GM21528 (cell line): ENCODE results near the gene PRPF31.
A peak's percentile ranks its signal among the peaks of the same experiment; 100 is the strongest.

Experiments used
- ATAC-seq: cut with Tn5 transposase; IDR thresholded peaks from one replicate; pipeline ENCODE4 v1.9.1; 2021; ENCODE audit warnings: mild to moderate bottlenecking, moderate library complexity; ENCODE audit not compliant: unreplicated experiment, low FRiP score

Gene PRPF31

DNA sequence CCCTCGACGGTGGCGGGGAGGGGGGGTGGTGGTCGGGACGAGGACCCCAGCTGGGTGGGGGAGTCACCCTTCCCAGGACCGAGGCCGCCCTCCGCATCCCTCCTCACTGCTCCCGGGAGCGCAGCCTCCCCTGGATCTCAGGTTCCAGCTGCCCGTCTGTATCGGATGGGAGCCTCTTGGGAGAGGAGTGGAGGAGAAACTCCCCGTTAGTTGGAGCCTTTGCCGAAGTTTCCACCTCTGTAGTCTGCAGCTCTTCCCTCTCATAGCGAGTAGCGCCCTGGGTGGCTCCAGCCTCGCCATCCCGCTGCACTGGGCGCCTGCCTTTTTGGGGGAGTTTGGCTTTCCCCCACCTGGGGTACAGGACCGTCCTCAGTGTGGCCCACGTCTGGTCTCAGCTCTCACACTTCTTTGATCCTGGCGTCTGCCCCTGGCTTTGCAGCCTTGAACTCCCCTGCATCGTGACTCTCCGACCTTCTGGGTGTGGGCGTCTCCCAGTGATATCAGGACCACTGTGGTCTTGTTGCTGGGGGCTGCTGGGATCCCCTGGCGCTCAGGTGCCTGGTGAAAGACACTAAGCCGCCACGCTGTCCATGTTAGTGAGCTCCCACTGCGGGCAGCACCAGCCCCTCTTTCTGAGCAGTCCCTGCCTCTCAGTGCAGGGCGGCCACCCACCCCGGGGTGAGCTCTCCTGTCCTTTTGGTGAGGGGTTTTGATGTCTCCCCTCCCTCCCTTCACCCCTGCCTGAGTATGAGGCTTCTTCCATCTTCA, 23.1 kb downstream of the PRPF31 start:
- no peak for ATAC-seq

DNA sequence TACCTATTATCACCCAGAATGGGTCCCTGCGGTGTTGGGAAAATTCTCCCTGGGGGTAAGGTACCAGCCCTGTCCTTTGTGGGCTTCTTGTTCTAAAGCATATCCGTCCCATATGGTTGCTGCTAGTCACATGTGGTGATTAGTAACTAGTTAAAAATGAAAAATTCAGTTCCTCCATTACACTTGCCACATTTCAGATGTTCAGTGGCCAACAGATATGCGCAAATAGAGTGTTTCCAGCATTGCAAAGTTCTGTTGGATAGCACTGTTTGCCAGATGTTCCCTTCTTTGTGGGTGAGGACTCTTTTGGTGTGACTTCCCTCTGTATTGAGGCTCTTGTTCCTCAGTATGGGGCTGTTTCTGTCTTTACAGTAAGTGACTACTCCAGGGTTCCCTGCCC, 25.8 kb downstream of the PRPF31 start:
- no peak for ATAC-seq

DNA sequence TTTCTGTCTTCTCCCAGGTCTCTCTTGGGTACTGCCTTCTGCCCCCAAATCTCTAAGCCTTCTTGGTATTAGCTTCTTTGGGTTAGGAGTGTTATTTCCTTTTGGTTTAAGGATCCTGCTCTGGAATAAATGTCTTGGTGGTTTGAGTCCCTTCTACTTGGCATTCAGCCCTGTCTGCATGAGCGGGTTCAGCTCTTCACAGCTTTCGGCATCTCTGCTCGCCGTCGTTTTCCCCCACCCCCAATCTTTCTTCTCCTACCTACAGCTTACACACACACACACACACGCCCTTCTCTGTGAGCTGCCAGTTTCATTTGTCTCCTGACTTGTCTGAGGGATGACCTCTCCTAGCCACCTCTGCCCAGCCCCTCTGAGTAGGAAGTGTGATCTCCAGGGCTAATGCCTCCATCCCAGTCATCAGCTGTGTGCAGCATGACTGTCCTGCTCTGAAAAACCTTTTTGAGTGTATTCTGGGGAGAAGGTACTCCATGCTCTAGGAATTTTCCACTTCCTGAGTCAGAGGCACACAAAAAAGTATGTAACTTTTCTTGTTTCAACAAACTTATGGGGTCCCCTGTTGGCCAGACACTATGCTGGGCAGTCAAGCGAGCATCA, 26.7 kb downstream of the PRPF31 start:
- ATAC-seq: no peak

DNA sequence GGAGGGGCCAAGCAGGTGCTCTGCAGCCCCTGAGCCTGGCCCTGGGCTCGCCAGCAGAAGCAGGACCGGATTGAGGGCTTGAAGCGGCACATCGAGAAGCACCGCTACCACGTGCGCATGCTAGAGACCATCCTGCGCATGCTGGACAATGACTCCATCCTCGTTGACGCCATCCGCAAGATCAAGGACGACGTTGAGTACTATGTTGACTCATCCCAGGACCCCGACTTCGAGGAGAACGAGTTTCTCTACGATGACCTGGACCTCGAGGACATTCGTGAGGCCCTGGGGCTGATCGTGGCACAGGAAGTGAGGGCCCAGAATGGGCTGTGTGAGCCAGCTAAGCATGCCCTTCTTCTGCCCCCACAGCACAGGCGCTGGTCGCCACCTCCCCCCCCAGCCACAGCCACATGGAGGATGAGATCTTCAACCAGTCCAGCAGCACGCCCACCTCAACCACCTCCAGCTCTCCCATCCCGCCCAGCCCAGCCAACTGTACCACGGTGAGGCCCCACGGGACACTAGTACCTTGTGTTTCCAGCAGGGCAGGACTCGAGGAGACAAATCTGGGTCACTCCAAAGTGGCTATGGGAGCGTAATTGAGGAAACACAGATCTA, 30.1 kb downstream of the PRPF31 start:
- no peak for ATAC-seq

DNA sequence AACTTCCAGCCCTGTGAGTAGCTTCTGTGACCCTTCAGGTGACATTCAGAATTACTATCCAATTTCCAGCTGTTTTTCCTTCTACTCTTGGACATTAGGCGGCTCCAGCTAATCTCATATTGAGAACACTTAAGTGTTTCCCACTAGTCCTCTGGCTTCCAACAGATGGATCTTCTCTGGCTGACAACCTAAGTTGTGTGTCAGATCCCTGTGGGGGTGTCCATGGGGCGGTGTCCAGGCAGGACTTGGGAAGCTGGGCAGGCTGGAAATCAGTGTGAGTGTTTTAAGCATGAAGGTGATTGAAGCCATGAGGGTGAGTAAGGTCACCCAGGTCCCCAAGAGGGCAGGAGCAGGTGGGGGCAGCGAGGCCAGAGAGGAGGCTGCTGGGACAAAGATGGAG, 32.1 kb downstream of the PRPF31 start:
- no peak for ATAC-seq

DNA sequence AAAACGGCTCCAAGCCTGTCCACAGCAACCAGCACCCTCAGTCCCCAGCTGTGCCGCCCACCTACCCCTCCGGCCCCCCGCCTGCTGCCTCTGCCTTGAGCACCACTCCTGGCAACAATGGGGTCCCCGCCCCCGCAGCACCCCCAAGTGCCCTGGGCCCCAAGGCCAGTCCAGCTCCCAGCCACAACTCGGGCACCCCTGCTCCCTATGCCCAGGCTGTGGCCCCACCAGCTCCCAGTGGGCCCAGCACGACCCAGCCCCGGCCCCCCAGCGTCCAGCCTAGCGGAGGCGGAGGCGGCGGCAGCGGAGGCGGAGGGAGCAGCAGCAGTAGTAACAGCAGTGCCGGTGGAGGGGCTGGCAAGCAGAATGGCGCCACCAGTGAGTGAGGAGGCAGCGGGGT, 32.6 kb downstream of the PRPF31 start:
- ATAC-seq: no peak

DNA sequence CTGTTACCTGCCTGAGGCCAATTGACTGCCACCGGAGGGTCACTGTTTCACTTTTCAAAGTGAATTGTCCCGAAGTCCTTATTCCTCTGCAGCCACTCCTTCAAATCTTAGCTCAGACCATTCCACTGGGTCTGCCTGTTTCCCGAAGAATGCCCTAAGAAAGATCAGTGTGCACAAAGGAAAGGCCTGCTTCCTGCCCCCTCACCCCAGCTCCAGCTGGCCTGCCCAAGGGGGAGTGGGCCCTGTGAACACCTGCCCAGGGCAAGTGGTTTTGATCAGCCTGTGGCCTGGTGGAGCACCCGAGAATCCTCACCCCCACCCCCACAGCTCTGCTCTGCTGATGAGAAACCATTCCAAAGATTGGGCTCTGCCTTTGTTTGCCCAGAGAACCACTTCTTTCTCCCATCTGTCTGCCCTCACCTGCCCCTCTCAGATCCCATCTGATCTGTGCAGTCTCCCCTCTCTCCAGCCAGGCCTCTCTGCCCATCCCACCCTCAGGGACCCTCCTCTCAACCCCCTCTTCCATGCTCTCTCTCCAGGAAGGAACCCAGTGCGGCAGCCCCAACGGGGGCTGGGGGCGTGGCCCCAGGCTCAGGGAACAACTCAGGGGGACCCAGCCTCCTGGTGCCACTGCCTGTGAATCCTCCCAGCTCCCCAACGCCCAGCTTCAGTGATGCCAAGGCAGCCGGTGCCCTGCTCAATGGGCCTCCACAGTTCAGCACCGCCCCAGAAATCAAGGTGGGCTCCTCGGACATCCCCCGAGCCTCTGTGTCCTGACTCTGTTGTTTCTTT, 33.7 kb downstream of the PRPF31 start:
- ATAC-seq: no peak

DNA sequence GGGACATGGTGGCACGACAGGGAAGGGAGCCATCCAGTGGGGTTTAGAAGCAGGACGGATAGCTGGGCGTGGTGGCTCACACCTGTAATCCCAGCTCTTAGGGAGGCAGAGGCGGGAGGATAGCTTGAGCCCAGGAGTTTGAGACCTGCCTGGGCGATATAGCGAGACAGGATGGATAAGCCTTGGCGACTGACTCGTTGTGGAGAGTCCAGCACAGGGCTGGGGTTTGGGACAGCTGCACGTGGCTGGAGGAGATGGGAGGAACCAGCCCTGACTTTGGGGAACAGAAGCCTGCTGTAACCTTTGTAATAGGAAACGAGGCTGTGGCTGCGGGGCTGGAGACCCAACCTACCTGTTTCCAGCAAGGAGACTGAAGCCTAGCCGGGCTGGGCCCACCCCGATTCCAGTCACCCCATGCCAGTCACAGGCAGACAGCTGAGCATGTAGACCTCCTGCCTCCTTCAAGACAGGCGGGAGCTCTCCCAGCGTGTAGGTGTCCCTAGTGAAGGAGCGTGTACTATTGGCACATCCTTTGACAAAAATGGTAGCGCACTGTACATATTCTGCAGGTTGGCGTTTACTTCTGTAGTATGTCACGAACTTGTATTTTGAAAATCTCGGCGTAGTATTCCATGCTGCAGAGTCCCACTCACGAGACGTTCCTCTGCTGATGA, 35.9 kb downstream of the PRPF31 start:
- ATAC-seq: no peak

DNA sequence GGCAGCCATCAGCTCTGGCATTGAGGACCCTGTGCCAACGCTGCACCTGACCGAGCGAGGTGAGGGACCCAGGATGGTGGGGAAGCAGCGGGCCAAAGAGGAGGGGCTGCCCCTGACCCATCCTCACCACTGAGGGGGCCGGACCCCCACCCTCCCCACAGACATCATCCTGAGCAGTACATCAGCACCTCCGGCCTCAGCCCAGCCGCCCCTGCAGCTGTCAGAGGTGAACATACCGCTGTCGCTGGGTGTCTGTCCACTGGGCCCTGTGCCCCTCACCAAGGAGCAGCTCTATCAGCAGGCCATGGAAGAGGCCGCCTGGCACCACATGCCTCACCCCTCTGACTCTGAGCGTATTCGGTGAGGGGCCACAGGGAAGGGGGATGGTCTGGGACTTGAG, 36.7 kb downstream of the PRPF31 start:
- no peak for ATAC-seq

DNA sequence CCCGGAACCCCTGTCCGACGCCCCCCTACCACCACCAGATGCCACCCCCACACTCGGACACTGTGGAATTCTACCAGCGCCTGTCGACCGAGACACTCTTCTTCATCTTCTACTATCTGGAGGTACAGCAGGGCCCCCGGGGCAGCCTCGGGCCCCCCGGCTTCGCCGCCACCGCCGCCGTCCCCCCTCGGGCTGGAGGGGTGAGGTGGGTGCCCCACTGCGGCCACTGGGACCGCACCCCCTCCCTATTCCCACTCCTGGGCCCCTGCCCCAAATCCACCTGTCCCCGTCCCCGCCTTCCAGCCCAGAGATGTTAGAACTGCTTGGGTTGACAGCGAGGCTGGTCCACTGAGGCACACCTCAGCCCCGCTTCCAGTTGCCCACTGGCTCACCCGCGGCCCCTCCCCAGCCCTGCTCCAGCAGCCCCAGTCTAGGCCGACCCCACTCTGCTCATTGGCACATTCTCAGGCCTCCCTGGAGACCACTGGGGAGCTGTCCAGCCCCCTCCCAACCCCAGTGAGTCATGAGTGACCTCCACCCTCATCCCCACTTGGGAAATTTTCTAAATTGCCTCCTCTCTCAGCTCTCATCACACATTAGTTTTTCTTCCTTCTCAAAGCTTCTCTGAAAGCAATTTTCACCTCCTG, 37.4 kb downstream of the PRPF31 start:
- ATAC-seq: no peak

DNA sequence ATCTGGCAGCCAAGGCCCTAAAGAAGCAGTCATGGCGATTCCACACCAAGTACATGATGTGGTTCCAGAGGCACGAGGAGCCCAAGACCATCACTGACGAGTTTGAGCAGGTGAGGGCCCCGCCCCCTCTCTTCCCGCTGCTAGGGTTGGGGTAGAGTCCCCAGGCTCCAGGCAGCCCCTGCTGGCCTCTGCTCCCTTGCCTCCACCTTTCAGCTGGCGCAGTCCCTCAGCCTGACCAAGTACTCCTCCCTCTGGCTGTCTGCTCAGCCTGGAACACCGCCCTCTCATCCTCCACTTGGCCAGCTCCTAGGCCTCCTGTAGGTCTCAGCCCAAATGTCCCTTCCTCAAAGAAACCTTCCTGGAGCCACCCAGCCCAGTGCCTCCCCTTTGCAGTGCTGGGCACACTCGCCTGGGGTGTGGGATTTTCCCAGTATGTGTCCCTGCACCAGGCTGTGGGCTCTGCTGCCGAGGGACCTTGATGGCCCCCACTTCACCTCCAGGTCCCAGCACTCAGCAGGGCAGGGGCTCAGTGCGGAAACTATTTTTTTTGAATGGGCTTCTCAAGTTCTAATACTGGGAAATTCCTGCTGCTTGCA, 38.3 kb downstream of the PRPF31 start:
- no peak for ATAC-seq

DNA sequence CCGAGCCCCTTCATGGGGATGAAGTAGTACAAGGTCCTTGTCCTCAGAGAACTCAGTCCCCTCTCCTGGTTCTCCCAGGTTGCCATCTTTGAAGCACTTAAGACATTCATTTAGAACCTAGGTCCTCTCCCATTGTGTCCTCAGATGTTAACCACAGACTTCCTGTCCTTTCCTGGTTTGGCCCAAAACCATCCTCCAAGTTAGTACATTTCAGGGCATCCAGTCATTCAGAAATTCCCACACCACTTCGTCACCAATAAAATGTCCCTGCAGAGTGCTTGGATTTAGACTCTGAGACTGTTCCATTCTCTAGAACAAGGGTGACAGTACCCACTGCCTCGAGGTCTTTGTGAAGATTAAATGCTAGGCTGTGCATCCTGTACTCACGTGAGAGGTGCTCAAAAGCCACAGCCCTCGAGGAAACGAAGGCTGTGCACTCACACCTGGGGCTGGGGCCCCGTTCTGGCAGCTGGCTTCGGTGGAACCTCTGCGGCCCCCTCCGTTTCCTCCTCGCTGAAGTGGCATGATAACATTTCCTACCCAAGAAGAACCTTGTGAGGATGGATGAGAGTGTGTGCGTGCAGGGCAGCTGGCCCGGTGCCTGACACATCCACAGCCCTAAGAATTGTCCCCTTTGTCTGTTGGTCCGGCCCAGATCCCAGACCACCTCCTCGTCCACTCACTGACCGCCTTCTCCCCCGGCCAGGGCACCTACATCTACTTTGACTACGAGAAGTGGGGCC, 39.2 kb downstream of the PRPF31 start:
- no peak for ATAC-seq

DNA sequence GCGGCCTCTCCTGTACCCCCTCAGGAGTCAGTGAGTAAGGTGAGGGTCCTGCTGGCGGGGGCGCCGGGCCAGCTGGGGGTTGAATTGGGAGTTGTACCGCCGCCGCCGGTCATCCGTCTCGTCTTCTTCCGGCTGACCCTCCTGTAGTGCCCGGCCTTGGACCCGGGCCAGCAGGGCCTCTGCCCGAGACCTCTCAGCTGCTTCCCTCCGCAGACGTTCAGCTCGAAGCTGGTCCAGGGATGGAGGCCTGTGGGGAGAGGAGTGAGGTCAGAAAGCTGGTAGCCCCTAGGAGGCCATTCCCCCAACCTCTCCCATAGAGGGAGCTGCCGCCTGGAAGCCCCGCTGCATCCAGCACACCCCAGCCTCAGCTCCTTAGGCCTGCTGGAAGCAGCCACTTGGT, 40.1 kb downstream of the PRPF31 start:
- ATAC-seq: no peak

DNA sequence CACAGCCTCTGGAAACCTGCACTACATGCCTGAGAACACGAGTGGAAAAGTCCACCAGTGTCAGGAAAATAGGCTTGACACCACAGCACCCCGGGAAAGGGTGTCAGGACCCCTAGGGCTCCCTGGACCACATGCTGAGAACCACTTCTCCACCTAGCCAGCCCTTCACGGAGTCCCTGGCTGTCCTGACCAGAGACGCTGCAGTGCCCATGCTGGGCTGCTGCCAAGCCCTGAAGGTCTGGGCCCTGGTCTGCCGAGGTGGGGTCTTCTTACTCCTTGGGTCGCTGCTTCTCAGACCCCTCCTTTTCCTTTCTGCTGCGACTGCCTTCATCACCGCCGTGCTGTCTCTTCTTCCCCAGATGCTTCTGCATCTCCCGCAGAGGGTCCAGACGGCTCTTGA, 40.9 kb downstream of the PRPF31 start:
- no peak for ATAC-seq

DNA sequence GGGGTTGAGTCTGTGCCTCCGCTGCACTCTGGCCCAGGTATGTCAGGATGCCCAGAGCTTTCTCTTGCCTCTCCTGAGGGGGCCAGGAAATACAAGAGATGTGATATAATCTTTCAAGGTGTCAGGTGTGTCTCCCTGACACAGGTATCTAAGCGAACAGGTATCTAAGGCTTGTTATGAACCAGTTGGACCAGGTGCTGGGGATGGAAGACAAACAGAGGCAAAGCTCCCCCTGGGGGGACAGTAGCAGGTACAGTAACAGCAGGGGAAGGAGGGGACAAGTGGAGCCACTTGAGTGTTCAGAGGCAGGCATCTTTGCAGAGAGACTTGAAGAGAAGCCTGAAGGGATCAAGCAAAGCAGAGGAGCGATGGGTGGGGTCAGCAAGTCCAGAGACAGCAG, 41.4 kb downstream of the PRPF31 start:
- ATAC-seq: no peak

DNA sequence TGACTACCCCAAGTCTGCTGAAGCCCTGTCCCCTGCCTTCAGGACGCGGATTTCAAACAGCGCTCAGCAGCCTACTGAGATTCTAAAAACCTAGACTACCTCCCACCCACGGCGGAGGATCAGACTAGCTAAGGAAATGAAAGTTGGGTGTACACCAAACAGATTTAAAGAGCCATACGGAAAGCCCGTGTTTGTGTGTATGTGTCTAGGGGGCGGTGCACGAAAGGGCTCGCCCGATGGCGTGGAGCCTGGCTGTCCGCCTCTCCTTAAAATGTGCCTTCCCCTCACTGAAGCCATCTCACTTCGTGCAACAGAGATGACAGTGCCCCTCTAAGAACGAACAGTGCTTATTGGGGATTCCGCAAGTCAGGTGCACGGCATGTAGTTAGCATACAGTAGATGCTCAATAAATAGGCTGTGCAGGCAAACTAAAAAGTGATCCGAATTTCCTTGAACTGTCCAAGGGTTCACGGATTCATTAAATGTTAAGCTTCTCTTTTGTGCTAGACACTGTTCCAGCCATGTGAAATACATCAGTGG, 43.3 kb downstream of the PRPF31 start:
- no peak for ATAC-seq

DNA sequence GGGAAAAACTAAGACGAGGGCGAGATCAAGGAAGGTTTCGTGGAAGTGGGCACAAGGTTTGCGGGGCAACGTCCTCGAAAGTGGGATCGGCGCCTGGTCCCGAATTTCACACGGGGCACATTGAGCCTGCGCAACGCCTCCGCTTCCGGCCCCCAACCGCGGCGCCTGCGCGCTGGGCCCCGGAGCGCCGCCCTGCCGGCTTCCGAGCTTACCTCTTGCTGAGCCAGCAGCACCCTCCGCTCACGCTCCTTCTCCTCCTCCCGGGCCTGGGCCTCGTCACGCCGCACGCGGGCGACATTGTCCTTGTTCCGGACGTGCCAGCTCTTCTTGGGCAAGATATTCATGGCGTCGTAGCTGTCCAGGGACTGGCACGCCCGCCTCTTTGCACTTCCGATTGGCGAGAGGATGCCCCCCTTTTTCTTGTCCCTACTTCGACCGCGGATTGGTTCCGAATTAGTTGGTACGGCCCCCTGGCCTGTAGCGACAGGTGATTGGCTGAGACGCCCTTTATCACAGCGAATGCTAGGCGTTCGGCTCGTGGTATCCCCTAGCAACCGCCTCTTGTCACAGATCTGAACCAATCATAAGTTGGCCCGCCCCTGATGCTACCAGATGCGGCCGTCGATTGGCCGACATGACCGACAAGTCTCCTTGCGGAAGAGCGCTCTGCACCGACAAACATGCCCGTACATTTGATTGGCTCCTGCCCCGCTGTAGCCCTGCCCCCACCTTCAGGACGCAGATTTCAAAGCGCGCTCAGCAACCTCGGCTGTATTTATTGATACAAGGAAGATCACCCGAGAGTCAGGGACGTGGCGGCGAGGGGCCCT, 44.0 kb downstream of the PRPF31 start, which contains the start of gene LENG1:
LENG1 (minus strand) TSS at position 370 of the 830 bp plus-strand sequence; CDS start at position 344, 26 bp downstream.
- ATAC-seq: peak; percentile 90
